Activated CD4-positive, alpha-beta T cell treated with anti-CD3 and anti-CD28 coated beads for 24 hours (primary cell): Measurements from ENCODE around the gene MACROD2.

ENCODE experiments used
- DNase-seq, 2 donors: peaks; one replicate each; pipeline ENCODE4 v3.0.0-alpha.2; 2020; ENCODE audit warnings: low read depth in 2 of 2

MACROD2 gene

GRCh38 chr20:14582855-14583254, 587.5 kb downstream of the MACROD2 start:
- DNase-seq = no peak

GRCh38 chr20:14583413-14583812, 588.1 kb downstream of the MACROD2 start:
- no peak for DNase-seq

- DNase-seq = no peak
These were observed 594.1 kb downstream of the MACROD2 start for GRCh38 chr20:14589383-14589782.

- DNase-seq = no peak
These were observed 599.7 kb downstream of the MACROD2 start for GRCh38 chr20:14595051-14595450.

- no peak for DNase-seq
These were observed 601.9 kb downstream of the MACROD2 start for GRCh38 chr20:14597206-14597715.

GRCh38 chr20:14599613-14600012, 604.3 kb downstream of the MACROD2 start:
- DNase-seq = no peak

- DNase-seq = no peak
These were observed 605.2 kb downstream of the MACROD2 start for GRCh38 chr20:14600527-14600926.

- no peak for DNase-seq
These were observed 608.8 kb downstream of the MACROD2 start for GRCh38 chr20:14604143-14604542.

GRCh38 chr20:14609328-14610221, 614.3 kb downstream of the MACROD2 start:
- no peak for DNase-seq

GRCh38 chr20:14611479-14611878, 616.2 kb downstream of the MACROD2 start:
- no peak for DNase-seq

GRCh38 chr20:14612391-14612790, 617.1 kb downstream of the MACROD2 start:
- no peak for DNase-seq

- no peak for DNase-seq
These were observed 620.7 kb downstream of the MACROD2 start for GRCh38 chr20:14616003-14616402.

GRCh38 chr20:14617123-14617522, 621.8 kb downstream of the MACROD2 start:
- no peak for DNase-seq

GRCh38 chr20:14619411-14619810, 624.1 kb downstream of the MACROD2 start:
- DNase-seq = no peak

- DNase-seq = no peak
These were observed 627.5 kb downstream of the MACROD2 start for GRCh38 chr20:14622796-14623195.

- DNase-seq = no peak
These were observed 635.7 kb downstream of the MACROD2 start for GRCh38 chr20:14631011-14631410.

- no peak for DNase-seq
These were observed 637.6 kb downstream of the MACROD2 start for GRCh38 chr20:14632906-14633305.

GRCh38 chr20:14633507-14633906, 638.2 kb downstream of the MACROD2 start:
- DNase-seq = no peak

- DNase-seq = no peak
These were observed 639.3 kb downstream of the MACROD2 start for GRCh38 chr20:14634665-14635064.

GRCh38 chr20:14637441-14637840, 642.1 kb downstream of the MACROD2 start:
- DNase-seq = no peak

GRCh38 chr20:14643146-14643545, 647.8 kb downstream of the MACROD2 start:
- no peak for DNase-seq

GRCh38 chr20:14643556-14643955, 648.2 kb downstream of the MACROD2 start:
- no peak for DNase-seq

GRCh38 chr20:14644306-14645097, 649.2 kb downstream of the MACROD2 start:
- DNase-seq = no peak
